Hepatocyte (in vitro differentiated cells): Measurements from ENCODE around the gene SFTPD.

ENCODE experiments used
- CTCF ChIP-seq: fragments of 200-600 bp; sonication (generic); IDR thresholded peaks from 2 replicates; pipeline ENCODE4 v1.5.1; 2016; ENCODE audit warnings: antibody characterized with exemption, mild to moderate bottlenecking; ENCODE audit not compliant: poor library complexity
- EZH2 ChIP-seq: fragments of 200-600 bp; sonication (generic); IDR thresholded peaks from 2 replicates; pipeline ENCODE4 v1.6.1; 2016; ENCODE audit warnings: antibody characterized with exemption, mild to moderate bottlenecking, borderline replicate concordance
- EZH2phosphoT487 ChIP-seq: fragments of 200-600 bp; sonication (generic); IDR thresholded peaks from one replicate; pipeline ENCODE4 v1.6.1; 2018; ENCODE audit warnings: antibody characterized with exemption, mild to moderate bottlenecking, low read depth, moderate library complexity; ENCODE audit not compliant: unreplicated experiment, severe bottlenecking

DNA sequence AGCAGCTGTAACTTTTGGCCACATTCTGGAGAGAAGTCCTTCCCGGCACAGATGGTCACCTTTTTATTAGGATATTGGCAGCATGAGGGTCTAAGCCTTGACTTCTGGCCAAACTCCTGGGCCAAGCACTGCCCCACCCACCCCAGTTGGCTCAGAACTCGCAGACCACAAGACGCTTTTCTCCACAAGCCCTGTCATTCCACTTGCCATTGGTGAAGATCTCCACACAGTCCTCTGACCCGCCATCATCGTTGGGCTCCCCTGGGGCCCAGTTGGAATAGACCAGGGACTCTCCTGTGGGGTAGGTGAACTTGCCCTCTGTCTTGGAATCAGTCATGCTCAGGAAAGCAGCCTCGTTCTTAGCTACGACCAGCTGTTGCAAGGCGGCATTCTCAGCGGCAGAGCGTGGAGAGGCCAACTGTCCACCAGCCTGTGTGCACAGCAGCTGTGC lies 11.2 kb downstream of the SFTPD start:
- no peak for TF ChIP-seq CTCF
- no peak for TF ChIP-seq EZH2
- TF ChIP-seq EZH2phosphoT487 = no peak
